ENCODE data around the gene SH3RF3.

The SH3RF3 gene

GRCh38 chr2:109340381-109340780, 211.4 kb downstream of the SH3RF3 start:
- DNase-seq (ENCODE audit: low read depth): no peak

DNA sequence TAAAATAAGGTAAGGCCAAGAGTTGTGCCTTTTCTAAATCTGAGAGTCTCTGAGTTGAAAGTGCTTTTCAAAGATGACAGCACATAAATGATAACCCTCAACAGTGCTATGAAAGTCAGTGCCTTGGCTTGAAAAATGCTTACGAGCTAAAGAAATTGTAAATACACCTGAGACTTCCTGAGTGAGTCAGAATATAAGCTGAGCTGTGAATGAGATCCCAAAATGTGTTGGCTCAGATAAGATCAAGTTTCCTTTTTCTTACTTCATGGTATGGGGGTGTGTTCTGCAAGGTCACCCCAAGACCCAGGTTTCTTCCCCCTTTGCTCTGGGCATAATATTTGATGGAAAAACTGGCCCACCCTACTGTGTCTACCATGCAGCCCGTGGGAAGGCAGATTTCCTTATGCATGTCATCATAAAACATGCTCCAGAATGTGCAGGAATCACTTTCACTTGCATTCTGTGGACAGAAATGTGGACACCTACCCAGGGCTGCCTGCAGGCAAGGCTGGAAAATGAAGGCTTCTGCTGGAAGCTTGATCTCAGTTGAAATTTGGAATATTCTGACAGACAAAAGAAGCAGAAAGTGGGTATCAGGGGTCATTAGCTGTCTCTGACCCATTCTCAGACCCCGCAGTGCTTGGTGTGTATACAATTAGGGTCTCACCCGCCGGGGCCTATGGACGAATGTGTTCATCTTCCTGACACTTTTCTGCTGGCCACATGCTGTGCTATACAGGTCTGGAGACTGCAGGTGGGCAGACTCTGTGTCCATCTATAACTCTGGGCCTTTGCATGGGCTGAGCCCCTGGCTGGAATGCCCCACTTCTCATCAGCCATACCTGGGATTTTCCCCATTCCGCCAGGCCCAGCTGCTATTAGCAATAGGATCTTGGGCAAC, 212.6 kb downstream of the SH3RF3 start:
- no peak for DNase-seq (ENCODE audit: low read depth)

DNA sequence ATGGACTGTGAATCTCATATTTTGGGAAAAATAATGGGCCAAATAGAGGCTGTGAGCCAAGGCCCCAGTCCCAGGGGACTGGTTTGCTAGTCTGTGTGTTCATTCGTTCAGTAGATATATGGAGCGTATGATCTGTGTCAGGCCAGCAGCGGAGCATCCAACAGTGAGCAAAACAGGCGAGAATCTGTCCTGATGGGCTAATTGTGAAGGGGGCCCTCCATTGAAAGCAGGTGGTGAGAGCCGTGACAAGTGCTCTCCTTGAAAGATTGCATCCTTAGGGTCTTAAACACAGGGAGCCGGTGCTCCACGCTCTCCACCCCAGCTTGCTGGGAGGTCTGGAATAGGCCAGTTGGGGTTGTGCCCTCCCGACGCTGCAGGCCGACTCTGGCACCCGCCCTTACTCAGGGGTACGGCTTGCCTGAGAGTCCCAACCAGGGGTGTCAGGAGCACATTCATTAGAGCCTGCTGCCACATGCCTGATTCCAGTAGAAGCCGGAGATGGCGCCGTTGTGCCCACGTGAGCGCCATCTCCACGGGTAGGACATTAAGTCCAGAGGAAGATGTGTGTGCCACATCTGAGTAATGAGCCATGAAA, 213.3 kb downstream of the SH3RF3 start:
- no peak for DNase-seq (ENCODE audit: low read depth)

GRCh38 chr2:109342930-109343329, 213.9 kb downstream of the SH3RF3 start:
- DNase-seq (ENCODE audit: low read depth): no peak

- DNase-seq (ENCODE audit: low read depth): no peak
Measured at GRCh38 chr2:109343460-109343859, 214.5 kb downstream of the SH3RF3 start.

- no peak for DNase-seq (ENCODE audit: low read depth)
Measured at GRCh38 chr2:109344270-109344805, 215.3 kb downstream of the SH3RF3 start.

GRCh38 chr2:109345091-109345490, 216.1 kb downstream of the SH3RF3 start:
- DNase-seq (ENCODE audit: low read depth): no peak

DNA sequence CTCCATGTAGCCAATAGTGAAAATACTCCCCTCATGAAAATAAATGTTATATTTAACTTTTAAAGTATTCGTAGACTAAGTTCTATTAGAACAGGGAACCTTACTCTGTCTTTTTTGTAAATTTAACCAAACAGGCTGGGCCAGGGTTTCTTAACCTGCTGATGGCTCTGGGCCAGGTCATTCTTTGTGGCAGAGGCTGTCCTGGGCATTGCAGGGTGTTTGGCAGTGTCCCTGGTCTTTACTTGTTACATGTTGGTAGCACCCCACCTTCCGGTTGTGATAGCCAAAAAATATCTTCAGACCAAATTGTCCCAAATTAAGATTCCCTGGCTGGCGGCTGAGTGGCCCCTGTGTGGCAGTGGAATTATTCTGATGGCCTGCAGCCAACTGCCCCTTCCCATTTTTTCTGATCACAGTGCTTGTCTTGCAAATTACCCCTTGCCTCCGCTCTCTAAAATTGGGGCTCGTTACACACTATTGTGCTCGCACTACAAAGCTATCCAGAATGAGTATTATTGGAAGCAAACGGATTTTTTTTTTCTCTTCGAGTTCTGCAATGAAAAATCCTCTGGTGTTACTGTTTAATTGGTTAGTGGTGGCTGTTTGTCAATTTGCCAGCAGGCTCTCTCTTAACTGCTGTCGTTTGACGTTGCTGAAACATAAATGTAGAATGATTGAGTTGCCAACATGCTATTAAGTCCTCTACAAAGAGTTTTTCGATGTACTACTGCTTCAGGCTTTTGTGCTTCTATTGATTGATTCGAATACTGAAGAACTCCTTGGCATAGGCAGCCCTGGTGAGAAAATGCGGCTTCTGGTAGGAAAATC, 216.9 kb downstream of the SH3RF3 start:
- DNase-seq (ENCODE audit: low read depth): no peak

GRCh38 chr2:109346601-109347228, 217.7 kb downstream of the SH3RF3 start:
- DNase-seq (ENCODE audit: low read depth): no peak

GRCh38 chr2:109347626-109348025, 218.6 kb downstream of the SH3RF3 start:
- DNase-seq (ENCODE audit: low read depth): no peak

GRCh38 chr2:109348190-109348589, 219.2 kb downstream of the SH3RF3 start:
- no peak for DNase-seq (ENCODE audit: low read depth)

GRCh38 chr2:109348671-109349502, 219.9 kb downstream of the SH3RF3 start:
- no peak for DNase-seq (ENCODE audit: low read depth)

- no peak for DNase-seq (ENCODE audit: low read depth)
Measured at GRCh38 chr2:109349503-109350465, 220.8 kb downstream of the SH3RF3 start.

- DNase-seq (ENCODE audit: low read depth): no peak
Measured at GRCh38 chr2:109350526-109350925, 221.5 kb downstream of the SH3RF3 start.

DNA sequence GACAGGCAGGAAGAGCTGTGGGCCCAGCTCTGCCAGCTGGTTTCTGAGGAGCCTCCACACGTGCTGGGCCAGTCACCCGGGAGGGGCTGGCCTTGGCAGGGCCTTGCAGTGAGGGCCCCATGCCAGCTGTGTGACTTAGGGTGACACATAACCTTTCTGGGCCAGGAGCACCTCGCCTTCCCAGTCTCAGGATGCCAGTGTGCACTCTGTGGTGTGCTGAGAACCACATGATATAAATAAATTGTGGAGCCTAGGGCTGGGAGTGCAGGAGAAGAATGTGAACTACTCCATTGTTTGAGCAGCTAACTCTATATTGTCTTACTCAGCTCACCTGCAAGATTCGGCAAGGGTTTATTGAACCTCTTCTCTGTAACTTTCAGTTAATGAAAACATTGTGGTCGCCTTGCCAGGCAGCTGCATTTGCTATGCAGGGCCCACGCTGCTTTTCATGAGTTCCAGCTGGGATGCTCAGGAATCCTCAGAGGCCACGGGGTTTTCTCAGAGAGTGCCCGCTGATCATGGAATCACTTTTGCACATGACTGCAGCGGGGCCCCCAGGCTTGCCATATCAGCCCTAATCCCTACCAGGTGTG, 222.3 kb downstream of the SH3RF3 start:
- peak; percentile 57 for DNase-seq (ENCODE audit: low read depth)

- no peak for DNase-seq (ENCODE audit: low read depth)
Measured at GRCh38 chr2:109352056-109352897, 223.3 kb downstream of the SH3RF3 start.

- no peak for DNase-seq (ENCODE audit: low read depth)
Measured at GRCh38 chr2:109352898-109353689, 224.1 kb downstream of the SH3RF3 start.
